Aorta (tissue), 5 donors: ENCODE results near the gene PLEKHA1. TPM values are rescaled to one million over a fixed set of nuclear protein-coding genes. Genes with fewer than 3 reads are reported as not detected.

Source experiments
- ATAC-seq: fragments of 200-7000 bp; cut with Tn5 transposase; one replicate; pipeline ENCODE4 v1.9.1; 2022; ENCODE audit warnings: moderate library complexity; ENCODE audit not compliant: low FRiP score
- DNase-seq, 2 donors: peaks; one replicate each; pipeline ENCODE4 v3.0.0-alpha.2; 2020
- H3K27ac ChIP-seq, 2 donors: one replicate each; pipeline ENCODE4 v1.5.1; 2013; ENCODE audit warnings: low read length in 2 of 2, mild to moderate bottlenecking in 2 of 2, moderate library complexity in 2 of 2, control low read depth in 1 of 2, inconsistent platforms in 1 of 2, low read depth in 1 of 2
- H3K27me3 ChIP-seq, 2 donors: one replicate each; pipeline ENCODE4 v1.6.1; 2013; ENCODE audit warnings: control low read depth in 1 of 2, low read length in 1 of 2, mild to moderate bottlenecking in 1 of 2, moderate library complexity in 1 of 2; ENCODE audit not compliant: insufficient read depth in 2 of 2, control insufficient read depth in 1 of 2
- H3K36me3 ChIP-seq, 2 donors: one replicate each; pipeline ENCODE4 v1.6.1; 2013; ENCODE audit warnings: control low read depth in 1 of 2, low read length in 1 of 2, mild to moderate bottlenecking in 1 of 2; ENCODE audit not compliant: insufficient read depth in 2 of 2, control insufficient read depth in 1 of 2
- H3K4me1 ChIP-seq, 2 donors: one replicate each; pipeline ENCODE4 v1.6.1; 2013; ENCODE audit warnings: low read length in 2 of 2, control low read depth in 1 of 2, mild to moderate bottlenecking in 1 of 2, moderate library complexity in 1 of 2; ENCODE audit not compliant: insufficient read depth in 2 of 2, control insufficient read depth in 1 of 2
- H3K4me3 ChIP-seq, 2 donors: one replicate each; pipeline ENCODE4 v1.5.1; 2013; ENCODE audit warnings: low read length in 2 of 2, control low read depth in 1 of 2, mild to moderate bottlenecking in 1 of 2
- H3K9me3 ChIP-seq: one replicate; pipeline ENCODE4 v1.6.1; 2013; ENCODE audit warnings: mild to moderate bottlenecking, low read length; ENCODE audit not compliant: control insufficient read depth
- WGBS, 2 donors: extraction: QIAGEN DNeasy Blood & Tissue Kit; methylation state at CpG; one replicate each; pipeline ENCODE4 v1.1.7; 2013; 5-methylcytosine and 5-hydroxymethylcytosine counted together
- intact Hi-C, 2 donors: fragments of 100-400 bp; cut with DNase I; formaldehyde crosslinking; loops; one replicate each; pipeline versions ENCODE4 v1.14.2 to v1.15.0; 2022
- polyA plus RNA-seq, 2 donors: library from polyadenylated mRNA; stranded (reverse); fragments of 200-250 nt; gene quantifications; one replicate each; pipeline ENCODE4 v1.2.3, GENCODE V29; 2013
- total RNA-seq, 2 donors: library from RNA; stranded (reverse); fragmentation: NEBNext Ultra II Directional; extraction: Animal tissue kit (Norgen Biotek cat#: 25700); gene quantifications; one replicate each; pipeline ENCODE4 v1.2.1, GENCODE V29; 2021
- donor health status: healthy with polysubstance abuse.
- donor health status: Bipolar disorder and iron deficiency.
- donor health status: DM: no; HTN: no; CAD: no.
- donor health status: DM: no; HTN: no; CAD: no.
- donor health status: DM: yes; HTN: yes; CAD: no.

Gene PLEKHA1
- total and polyA plus RNA-seq, 4 donors: 16.3 to 46.1 (median 28.4) TPM

- DNase-seq (no peak), ATAC-seq (no peak)
- Histone ChIP-seq H3K4me1 (no peaks in the 10 kb centered on the region), H3K9me3 (no peaks in the 10 kb centered on the region), H3K4me3 (no peak overlapping the region), H3K27me3 (no peaks in the 10 kb centered on the region), H3K27ac (no peak overlapping the region), H3K36me3 (no peaks in the 10 kb centered on the region)
- intact Hi-C loops: no loop called here
- WGBS, 2 donors: 68% methylated on average over 2 of the region's 2 CpGs
These were observed 18.3 kb downstream of the PLEKHA1 start for GRCh38 chr10:122392835-122393234.

GRCh38 chr10:122393288-122393687, 18.8 kb downstream of the PLEKHA1 start:
- no peaks in the 10 kb centered on the region for H3K4me1 ChIP-seq
- DNase-seq (no peak), ATAC-seq (no peak)
- H3K27ac ChIP-seq: no peak overlapping the region
- H3K9me3 ChIP-seq: no peaks in the 10 kb centered on the region
- no peaks in the 10 kb centered on the region for H3K36me3 ChIP-seq
- H3K4me3 ChIP-seq: no peak overlapping the region
- no peaks in the 10 kb centered on the region for H3K27me3 ChIP-seq
- intact Hi-C loops: no loop called here
- 44 to 51% methylated on average over 2 of the region's 2 CpGs for WGBS, 2 donors

DNA sequence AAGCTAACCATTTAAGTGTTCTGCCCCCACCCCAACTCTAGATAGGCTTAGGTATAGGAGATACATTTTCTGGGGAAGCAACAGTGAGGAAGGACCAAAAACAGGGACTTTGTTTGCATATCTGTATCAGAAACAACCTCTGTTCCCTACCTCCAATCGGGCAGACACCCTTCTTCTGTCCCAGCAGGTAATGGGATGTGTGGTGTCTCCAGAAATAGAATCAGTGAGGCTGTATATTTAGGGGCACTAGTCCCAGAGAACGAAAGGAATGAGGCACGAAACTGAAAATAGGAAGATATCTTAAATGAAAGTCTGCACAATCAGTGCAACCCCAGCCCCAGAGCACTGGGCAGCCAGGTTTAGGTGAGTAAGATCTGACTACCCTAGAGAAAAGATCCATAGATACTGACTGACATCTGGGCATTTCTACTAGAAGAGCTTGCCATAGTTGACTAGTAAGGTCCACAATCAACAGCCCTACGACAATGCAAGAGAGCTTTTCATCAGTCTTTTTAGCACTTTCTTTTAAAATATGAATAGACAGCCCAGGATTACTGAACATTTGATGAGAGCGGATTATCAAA, 28.1 kb downstream of the PLEKHA1 start:
- Histone ChIP-seq H3K4me1 (no peaks in the 10 kb centered on the region), H3K9me3 (no peaks in the 10 kb centered on the region), H3K27me3 (no peaks in the 10 kb centered on the region), H3K36me3 (peaks cover 0 to 3% of the 10 kb centered on the region in 2 donors), H3K27ac (no peak overlapping the region), H3K4me3 (no peak overlapping the region)
- 90% methylated on average over 5 of the region's 5 CpGs for WGBS, 2 donors
- intact Hi-C loops: no loop called here
- no peak for ATAC-seq
- no peak for DNase-seq

- no peak for ATAC-seq
- H3K27ac ChIP-seq: no peak overlapping the region
- H3K36me3 ChIP-seq: peaks cover 0 to 3% of the 10 kb centered on the region in 2 donors
These were observed 30.1 kb downstream of the PLEKHA1 start for GRCh38 chr10:122404576-122404975.

DNA sequence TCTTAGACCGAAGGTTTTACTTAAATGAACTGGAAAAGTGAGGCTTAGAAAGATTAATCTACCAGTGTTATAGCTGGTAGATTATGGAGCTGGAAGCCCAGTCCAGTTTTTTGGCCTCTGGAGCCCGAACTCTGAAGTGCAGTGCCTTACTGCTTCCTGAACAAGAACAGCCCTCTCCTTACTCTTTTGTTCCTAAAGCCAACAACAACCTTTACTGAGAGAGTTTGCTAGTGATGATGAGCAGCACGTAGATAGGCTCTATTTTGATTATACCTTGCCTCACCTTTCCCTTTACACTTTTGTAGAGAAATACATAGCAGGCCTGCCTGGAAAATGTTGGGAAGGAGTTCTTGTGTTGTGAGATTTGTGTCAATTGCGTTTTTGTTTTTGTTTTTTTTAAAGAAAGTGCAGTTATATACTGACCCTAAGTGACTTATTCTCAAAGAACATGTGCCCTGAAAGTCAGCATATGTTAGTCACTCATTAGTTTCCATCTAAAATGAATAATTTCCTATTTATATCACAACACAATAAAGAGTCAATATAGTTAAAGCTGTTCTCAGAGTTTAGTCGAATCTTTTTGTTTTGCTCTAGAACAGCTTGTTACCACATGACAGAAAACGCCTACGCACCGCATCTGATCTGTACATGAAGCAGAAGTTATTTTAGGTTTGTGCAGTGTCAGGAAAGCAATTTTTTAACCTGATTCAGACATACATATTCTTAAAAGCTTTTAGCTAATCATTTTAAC, 33.0 kb downstream of the PLEKHA1 start:
- no peak overlapping the region for H3K27ac ChIP-seq
- WGBS, 2 donors: 61 to 74% methylated on average over 8 of the region's 8 CpGs

More at GRCh38 chr10:122404576-122404975, 30.1 kb downstream of the PLEKHA1 start:
- H3K27me3 ChIP-seq: no peaks in the 10 kb centered on the region
- 32 to 36% methylated on average over 2 of the region's 2 CpGs for WGBS, 2 donors
- no peak for DNase-seq
- H3K4me1 ChIP-seq: no peaks in the 10 kb centered on the region
- intact Hi-C loops: no loop called here
- no peaks in the 10 kb centered on the region for H3K9me3 ChIP-seq
- H3K4me3 ChIP-seq: no peak overlapping the region

GRCh38 chr10:122413327-122413726, 38.8 kb downstream of the PLEKHA1 start:
- no peak overlapping the region for H3K27ac ChIP-seq
- no peaks in the 10 kb centered on the region for H3K4me1 ChIP-seq
- H3K9me3 ChIP-seq: no peaks in the 10 kb centered on the region
- H3K4me3 ChIP-seq: no peak overlapping the region
- no peaks in the 10 kb centered on the region for H3K27me3 ChIP-seq
- no peak for DNase-seq
- peaks cover 0 to 2% of the 10 kb centered on the region in 2 donors for H3K36me3 ChIP-seq
- intact Hi-C loops: no loop called here
- no peak for ATAC-seq

More for the DNA sequence above, 33.0 kb downstream of the PLEKHA1 start:
- Histone ChIP-seq H3K27me3 (no peaks in the 10 kb centered on the region), H3K4me1 (no peaks in the 10 kb centered on the region), H3K36me3 (peaks cover 0 to 5% of the 10 kb centered on the region in 2 donors), H3K4me3 (no peak overlapping the region), H3K9me3 (no peaks in the 10 kb centered on the region)
- intact Hi-C loops: no loop called here
- DNase-seq (peak in 1 of 2 donors; percentile 61), ATAC-seq (no peak)

DNA sequence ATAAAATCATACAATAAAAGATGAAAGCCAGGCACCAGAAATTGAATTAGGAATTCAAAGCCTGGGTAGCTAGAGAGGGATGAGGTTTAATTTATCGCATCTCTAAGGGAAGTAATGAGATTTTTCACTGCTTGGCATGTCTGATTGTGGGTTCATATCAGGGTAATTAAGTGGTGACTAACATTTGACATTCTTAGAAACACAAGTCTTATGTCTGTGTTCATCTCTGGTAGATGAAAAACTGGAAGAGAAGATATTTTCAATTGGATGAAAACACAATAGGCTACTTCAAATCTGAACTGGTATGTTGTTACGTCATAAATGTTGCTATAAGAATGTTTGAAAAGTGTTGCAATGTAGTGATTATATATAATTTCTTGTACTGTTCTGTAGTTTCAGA, 43.2 kb downstream of the PLEKHA1 start:
- H3K9me3 ChIP-seq: no peaks in the 10 kb centered on the region
- 87 to 91% methylated on average over 2 of the region's 2 CpGs for WGBS, 2 donors
- no peak for ATAC-seq
- H3K4me1 ChIP-seq: no peaks in the 10 kb centered on the region
- H3K4me3 ChIP-seq: no peak overlapping the region
- H3K36me3 ChIP-seq: no peaks in the 10 kb centered on the region
- no peaks in the 10 kb centered on the region for H3K27me3 ChIP-seq
- no peak overlapping the region for H3K27ac ChIP-seq
- intact Hi-C loops: no loop called here
- DNase-seq: no peak

DNA sequence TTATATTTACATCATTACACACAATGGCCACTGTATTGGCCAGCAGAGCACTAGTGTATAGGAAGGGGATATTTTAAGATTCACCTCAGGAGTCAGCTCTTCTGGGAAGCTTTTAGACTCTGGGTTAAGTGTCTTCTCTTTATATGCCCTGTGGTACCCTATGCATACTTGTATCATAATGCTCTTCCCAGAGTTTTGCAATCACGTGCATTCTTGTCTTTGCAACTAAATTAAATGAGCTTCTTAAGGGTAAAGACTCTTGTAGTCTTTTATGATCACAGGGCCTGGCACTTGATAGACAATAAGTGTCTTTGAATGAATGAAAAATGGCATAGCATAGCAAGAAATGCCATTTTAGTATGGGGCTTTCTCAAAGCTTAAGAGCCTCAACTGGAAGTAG, 44.5 kb downstream of the PLEKHA1 start:
- Histone ChIP-seq H3K4me3 (no peak overlapping the region), H3K36me3 (no peaks in the 10 kb centered on the region), H3K4me1 (no peaks in the 10 kb centered on the region), H3K9me3 (no peaks in the 10 kb centered on the region), H3K27me3 (no peaks in the 10 kb centered on the region), H3K27ac (peak overlapping the region in 1 of 2 donors; percentile 19)
- intact Hi-C loops: no loop called here
- WGBS, 2 donors: 83 to 86% methylated on average over 1 of the region's 1 CpG
- no peak for ATAC-seq
- DNase-seq: no peak
